ENCODE measurements around the gene KDM4F. TPM values are rescaled to one million over a fixed set of nuclear protein-coding genes. Genes with fewer than 3 reads are reported as not detected.

KDM4F gene
- total and polyA plus RNA-seq, 5 donors from 2014 or later, result not detected

DNA sequence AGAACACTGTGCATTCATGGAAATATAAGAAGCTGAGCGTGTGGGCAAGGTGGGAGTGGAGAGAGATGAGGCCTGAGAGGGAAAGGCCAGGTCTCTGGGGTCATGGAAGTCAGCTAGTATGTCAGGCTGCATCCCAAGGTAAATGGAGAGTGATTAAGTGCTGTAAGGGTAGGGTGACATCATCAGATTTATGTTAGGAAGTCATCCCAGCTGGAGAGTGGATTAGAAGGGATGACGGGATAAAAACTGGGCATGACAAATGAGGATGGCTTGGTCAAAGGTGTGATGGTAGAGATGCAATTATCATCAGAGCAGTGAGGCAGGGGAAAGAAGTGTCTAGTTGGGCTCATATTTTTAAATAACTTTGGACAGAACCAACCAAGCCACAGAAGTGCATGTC is 36.9 kb downstream of the KDM4F start:
- H3K4me3 Mint-ChIP-seq, result peak overlapping the region in 2 of 4 donors; percentile 64 to 66

DNA sequence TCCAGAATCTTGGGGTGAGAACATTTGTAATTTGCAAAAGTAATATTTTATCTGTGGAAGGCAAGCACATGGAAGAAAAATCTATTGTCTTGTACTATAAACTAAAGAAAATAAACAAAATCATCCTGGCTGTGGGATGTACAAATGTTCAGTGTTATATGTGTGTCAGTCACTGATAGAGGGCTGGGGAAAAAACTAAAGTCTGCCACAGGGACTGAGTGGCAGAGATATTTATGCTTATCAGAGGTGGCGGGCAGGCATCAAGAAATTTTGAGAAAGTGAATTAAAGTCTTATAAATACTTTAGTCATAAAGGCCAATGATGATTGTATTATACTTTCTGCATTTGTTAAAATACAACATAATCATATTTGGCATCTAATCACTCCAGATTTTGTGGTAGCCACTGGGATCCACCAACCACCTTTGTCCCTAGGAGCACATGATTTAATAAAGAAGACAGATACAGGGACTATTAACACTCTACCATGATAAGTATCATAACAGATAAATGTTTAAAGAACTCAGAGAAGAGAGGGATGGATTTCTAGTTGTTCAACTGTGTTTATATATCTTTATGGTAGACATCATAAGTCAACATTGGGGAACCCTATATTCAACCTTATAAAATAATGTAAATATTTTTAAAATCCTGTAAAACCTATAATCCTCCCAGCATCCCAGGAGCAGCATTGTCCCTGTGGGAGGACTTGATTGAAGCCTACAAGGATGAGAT is 37.8 kb downstream of the KDM4F start:
- Mint-ChIP-seq H3K9me3 (no peaks in the 10 kb centered on the region), H3K27me3 (peaks cover 4% of the 10 kb centered on the region), H3K27ac (peak overlapping the region in 1 of 3 donors; percentile 66), H3K4me1 (peaks cover 11 to 33% (median 28%) of the 10 kb centered on the region in 4 donors), H3K4me3 (peak overlapping the region in 3 of 4 donors; percentile 26 to 69 (median 66)), H3K36me3 (no peaks in the 10 kb centered on the region)
- Histone ChIP-seq H3K36me3 (ENCODE audit: control insufficient read depth, insufficient read depth, low read length) (no peaks in the 10 kb centered on the region), H3K4me1 (ENCODE audit: control insufficient read depth, insufficient read depth, low read length, poor library complexity, severe bottlenecking) (peaks cover 24% of the 10 kb centered on the region), H3K4me3 (ENCODE audit: low read depth, low read length) (no peak overlapping the region), H3K27me3 (ENCODE audit: control insufficient read depth, insufficient read depth, low read length) (no peaks in the 10 kb centered on the region), H3K27ac (ENCODE audit: insufficient read depth, low read length, poor library complexity, severe bottlenecking) (no peak overlapping the region), H3K9me3 (ENCODE audit: control insufficient read depth in 2 of 2, low read length in 2 of 2) (no peaks in the 10 kb centered on the region)
- DNase-seq (no peak), ATAC-seq (ENCODE audit: low read depth in 2 of 2) (no peak)

More for the DNA sequence above, 36.9 kb downstream of the KDM4F start:
- Mint-ChIP-seq H3K27ac (peak overlapping the region in 2 of 3 donors; percentile 48 to 80), H3K9me3 (no peaks in the 10 kb centered on the region), H3K27me3 (peaks cover 4% of the 10 kb centered on the region), H3K4me1 (peaks cover 11 to 25% (median 19%) of the 10 kb centered on the region in 4 donors), H3K36me3 (no peaks in the 10 kb centered on the region)
- Histone ChIP-seq H3K4me3 (ENCODE audit: low read depth, low read length) (no peak overlapping the region), H3K36me3 (ENCODE audit: control insufficient read depth, insufficient read depth, low read length) (no peaks in the 10 kb centered on the region), H3K27me3 (ENCODE audit: control insufficient read depth, insufficient read depth, low read length) (no peaks in the 10 kb centered on the region), H3K4me1 (ENCODE audit: control insufficient read depth, insufficient read depth, low read length, poor library complexity, severe bottlenecking) (peaks cover 22% of the 10 kb centered on the region), H3K9me3 (ENCODE audit: control insufficient read depth in 2 of 2, low read length in 2 of 2) (no peaks in the 10 kb centered on the region), H3K27ac (ENCODE audit: insufficient read depth, low read length, poor library complexity, severe bottlenecking) (no peak overlapping the region)
- DNase-seq, result no peak
- ATAC-seq (ENCODE audit: low read depth in 2 of 2), result no peak

DNA sequence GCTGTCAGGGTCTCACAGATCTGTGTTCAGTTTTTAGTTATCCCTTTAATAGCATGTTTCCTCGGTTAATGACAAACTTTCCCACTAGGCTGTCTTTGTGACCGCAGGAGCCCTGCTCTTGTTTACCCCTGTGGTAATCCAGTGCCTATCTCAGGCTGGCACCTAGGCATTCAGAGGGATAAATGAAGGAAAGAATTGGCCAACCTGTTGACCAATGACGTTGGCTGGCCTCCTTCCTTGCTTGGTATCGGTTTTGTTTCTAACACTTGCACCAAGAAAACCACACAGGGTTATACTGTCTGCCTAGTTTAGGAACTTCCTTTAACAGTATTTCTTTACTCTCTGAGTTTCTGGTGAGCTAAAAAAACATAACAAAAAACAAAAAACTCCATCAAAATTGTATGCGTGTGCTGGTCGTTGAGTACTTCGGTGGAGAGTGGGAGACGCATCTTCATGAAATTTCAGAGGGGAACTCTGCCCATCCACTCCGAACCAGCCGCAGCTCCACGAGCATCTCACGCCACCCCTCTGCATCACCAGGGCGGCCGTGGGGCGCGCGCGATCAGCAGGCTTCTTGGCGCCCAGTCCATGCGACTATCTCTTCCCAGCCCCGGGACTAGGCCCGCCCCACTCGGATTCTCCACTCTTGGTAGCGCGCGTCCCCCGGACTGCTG is 39.9 kb downstream of the KDM4F start:
- Mint-ChIP-seq H3K27ac (peak overlapping the region; percentile 96 to 98 (median 97)), H3K9me3 (peaks cover 0 to 2% (median 0%) of the 10 kb centered on the region in 7 donors), H3K36me3 (peaks cover 4% of the 10 kb centered on the region), H3K4me1 (peaks cover 17 to 51% (median 41%) of the 10 kb centered on the region in 4 donors), H3K27me3 (peaks cover 4% of the 10 kb centered on the region), H3K4me3 (peak overlapping the region; percentile 90 to 96 (median 92))
- no peaks in the 10 kb centered on the region for H3K36me3 ChIP-seq (ENCODE audit: control insufficient read depth, insufficient read depth, low read length)
- no peaks in the 10 kb centered on the region for H3K9me3 ChIP-seq (ENCODE audit: control insufficient read depth in 2 of 2, low read length in 2 of 2)
- peak overlapping the region; percentile 73 for H3K4me3 ChIP-seq (ENCODE audit: low read depth, low read length)
- peak in 1 of 3 donors; percentile 83 for DNase-seq
- H3K27me3 ChIP-seq (ENCODE audit: control insufficient read depth, insufficient read depth, low read length), result no peaks in the 10 kb centered on the region
- peak; percentile 60 to 64 for ATAC-seq (ENCODE audit: low read depth in 2 of 2)
- peak overlapping the region; percentile 83 for H3K27ac ChIP-seq (ENCODE audit: insufficient read depth, low read length, poor library complexity, severe bottlenecking)
- peaks cover 27% of the 10 kb centered on the region for H3K4me1 ChIP-seq (ENCODE audit: control insufficient read depth, insufficient read depth, low read length, poor library complexity, severe bottlenecking)

DNA sequence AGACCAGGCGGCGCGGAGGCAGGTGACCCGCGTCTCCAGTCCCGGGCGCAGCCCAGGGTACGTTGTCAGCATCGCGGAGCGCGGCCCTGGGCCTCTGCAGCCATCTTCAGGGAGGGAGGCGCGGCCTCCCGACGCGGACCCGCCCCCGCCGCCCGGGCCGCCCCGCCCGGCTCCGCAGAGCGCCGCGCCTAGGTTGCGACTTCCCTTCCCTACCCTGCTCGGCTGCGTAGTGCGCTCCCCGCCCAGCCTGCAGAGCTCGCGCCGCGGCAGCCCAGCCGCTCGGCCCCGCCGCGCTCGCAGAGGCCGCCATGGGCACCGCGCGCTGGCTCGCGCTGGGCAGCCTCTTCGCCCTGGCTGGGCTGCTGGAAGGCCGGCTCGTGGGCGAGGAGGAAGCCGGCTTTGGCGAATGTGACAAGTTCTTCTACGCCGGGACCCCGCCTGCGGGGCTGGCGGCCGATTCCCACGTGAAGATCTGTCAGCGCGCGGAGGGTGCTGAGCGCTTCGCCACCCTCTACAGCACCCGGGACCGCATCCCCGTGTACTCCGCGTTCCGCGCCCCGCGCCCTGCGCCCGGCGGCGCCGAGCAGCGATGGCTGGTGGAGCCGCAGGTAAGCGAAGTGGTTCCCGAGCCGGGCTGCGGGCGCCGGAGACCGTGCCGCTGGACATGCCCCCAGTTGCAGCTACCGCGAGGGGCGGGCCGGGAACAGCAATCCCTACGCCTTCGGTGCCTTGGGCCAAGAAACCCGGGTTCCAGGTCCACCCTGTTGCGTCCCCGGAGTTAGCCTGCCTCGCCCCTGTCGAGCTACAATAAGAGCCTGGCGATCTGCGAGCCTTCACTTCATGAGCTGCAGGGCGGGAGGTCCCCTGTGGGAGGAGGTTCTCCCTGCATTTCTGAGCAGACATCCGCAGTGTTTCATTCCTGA is 40.7 kb downstream of the KDM4F start, which contains the start of gene ENDOD1:
ENDOD1 (plus strand) TSS at position 227 of the 923 bp plus-strand sequence; CDS start at position 309, 82 bp downstream.
- Histone ChIP-seq H3K27me3 (ENCODE audit: control insufficient read depth, insufficient read depth, low read length) (no peaks in the 10 kb centered on the region), H3K4me3 (ENCODE audit: low read depth, low read length) (peak within 1 kb of the TSS; percentile 75), H3K36me3 (ENCODE audit: control insufficient read depth, insufficient read depth, low read length) (no peaks in the 10 kb centered on the region), H3K4me1 (ENCODE audit: control insufficient read depth, insufficient read depth, low read length, poor library complexity, severe bottlenecking) (peaks cover 27% of the 10 kb centered on the region), H3K9me3 (ENCODE audit: control insufficient read depth in 2 of 2, low read length in 2 of 2) (no peaks in the 10 kb centered on the region), H3K27ac (ENCODE audit: insufficient read depth, low read length, poor library complexity, severe bottlenecking) (peak within 1 kb of the TSS; percentile 83)
- Mint-ChIP-seq H3K27me3 (peaks cover 4% of the 10 kb centered on the region), H3K4me3 (peak within 1 kb of the TSS; percentile 90 to 96 (median 92)), H3K27ac (peak within 1 kb of the TSS; percentile 96 to 98 (median 97)), H3K4me1 (peaks cover 17 to 56% (median 41%) of the 10 kb centered on the region in 4 donors), H3K9me3 (peaks cover 0 to 2% (median 0%) of the 10 kb centered on the region in 7 donors), H3K36me3 (peaks cover 4% of the 10 kb centered on the region)
- DNase-seq (peak; percentile 79 to 91 (median 89)), ATAC-seq (ENCODE audit: low read depth in 2 of 2) (peak; percentile 95 to 96)

DNA sequence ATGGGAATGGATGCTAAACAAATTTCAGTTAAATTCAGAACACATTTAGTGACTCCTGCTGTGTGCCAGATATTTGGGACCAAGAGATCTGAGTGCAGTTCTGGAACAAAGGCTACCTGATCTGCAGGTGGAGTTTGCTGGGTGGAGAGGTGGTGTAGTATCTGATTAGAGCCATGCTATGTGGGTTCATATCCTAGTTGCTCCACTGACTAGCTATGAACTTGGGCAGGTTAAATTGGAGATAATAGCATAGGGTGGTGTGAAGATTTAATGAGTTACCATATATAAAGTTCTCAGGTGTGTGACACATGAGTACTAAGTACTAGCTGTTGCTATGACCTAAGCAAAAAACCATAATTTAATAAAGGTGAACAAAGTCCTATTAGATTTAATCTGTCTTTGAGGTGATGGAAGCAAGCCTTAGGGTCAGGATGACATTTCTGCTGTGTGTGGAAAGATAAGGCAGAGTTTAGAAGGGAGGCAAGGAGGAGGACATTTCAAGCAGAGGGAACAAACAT is 42.5 kb downstream of the KDM4F start:
- DNase-seq (no peak), ATAC-seq (ENCODE audit: low read depth in 2 of 2) (no peak)
- H3K36me3 Mint-ChIP-seq, result peaks cover 4% of the 10 kb centered on the region
- peaks cover 4% of the 10 kb centered on the region for H3K27me3 Mint-ChIP-seq
- H3K27ac Mint-ChIP-seq, result peak overlapping the region in 2 of 3 donors; percentile 5 to 22
- H3K9me3 ChIP-seq (ENCODE audit: control insufficient read depth in 2 of 2, low read length in 2 of 2), result no peaks in the 10 kb centered on the region
- peak overlapping the region; percentile 79 to 92 (median 90) for H3K4me3 Mint-ChIP-seq
- H3K4me3 ChIP-seq (ENCODE audit: low read depth, low read length), result no peak overlapping the region
- H3K27me3 ChIP-seq (ENCODE audit: control insufficient read depth, insufficient read depth, low read length), result no peaks in the 10 kb centered on the region
- H3K4me1 Mint-ChIP-seq, result peaks cover 25 to 70% (median 47%) of the 10 kb centered on the region in 4 donors
- peaks cover 36% of the 10 kb centered on the region for H3K4me1 ChIP-seq (ENCODE audit: control insufficient read depth, insufficient read depth, low read length, poor library complexity, severe bottlenecking)
- peaks cover 0 to 2% (median 0%) of the 10 kb centered on the region in 7 donors for H3K9me3 Mint-ChIP-seq
- no peaks in the 10 kb centered on the region for H3K36me3 ChIP-seq (ENCODE audit: control insufficient read depth, insufficient read depth, low read length)
- no peak overlapping the region for H3K27ac ChIP-seq (ENCODE audit: insufficient read depth, low read length, poor library complexity, severe bottlenecking)

DNA sequence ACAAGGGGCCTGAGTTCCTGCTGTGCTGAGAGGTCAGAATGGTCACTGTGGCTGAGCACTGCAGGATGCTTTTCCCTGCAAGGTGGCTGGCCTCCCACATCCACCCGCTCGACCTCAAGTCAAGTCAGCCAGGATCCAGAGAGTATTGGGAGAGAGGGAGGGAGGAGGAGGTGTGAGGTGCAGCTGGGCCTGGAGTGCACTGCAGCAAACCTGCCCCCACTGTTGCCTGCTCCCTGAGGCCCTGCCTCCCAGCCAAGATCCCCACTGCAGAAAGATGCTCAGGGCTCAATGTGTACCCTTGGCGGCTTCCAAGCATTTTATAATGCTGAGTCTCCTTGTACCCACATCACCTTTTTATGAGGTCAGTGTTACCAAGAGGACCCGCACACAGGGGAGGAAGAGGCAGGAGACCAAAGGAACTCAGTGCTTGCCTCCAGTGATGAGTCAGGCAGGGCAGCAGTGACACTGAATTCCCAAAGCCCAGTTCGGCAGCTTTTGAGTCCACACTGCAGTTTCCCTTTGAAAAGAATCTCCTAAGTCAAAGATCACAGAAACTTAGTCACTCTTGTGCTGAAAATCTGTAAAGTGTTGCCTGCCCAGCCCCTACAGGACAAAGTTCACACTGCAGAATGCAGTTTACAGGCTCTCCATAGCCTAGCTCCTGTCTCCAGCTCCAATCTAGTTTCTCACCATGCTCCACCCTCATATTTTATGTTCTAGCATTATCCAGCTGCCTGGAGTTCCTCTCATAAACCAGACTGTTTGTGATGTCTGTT is 43.5 kb downstream of the KDM4F start:
- no peak overlapping the region for H3K27ac ChIP-seq (ENCODE audit: insufficient read depth, low read length, poor library complexity, severe bottlenecking)
- Mint-ChIP-seq H3K27ac (peak overlapping the region in 1 of 3 donors; percentile 33), H3K4me3 (peak overlapping the region in 3 of 4 donors; percentile 10 to 92 (median 57)), H3K27me3 (no peaks in the 10 kb centered on the region), H3K9me3 (peaks cover 0 to 2% (median 0%) of the 10 kb centered on the region in 7 donors), H3K36me3 (peaks cover 10% of the 10 kb centered on the region), H3K4me1 (peaks cover 25 to 79% (median 53%) of the 10 kb centered on the region in 4 donors)
- H3K4me1 ChIP-seq (ENCODE audit: control insufficient read depth, insufficient read depth, low read length, poor library complexity, severe bottlenecking), result peaks cover 36% of the 10 kb centered on the region
- no peak overlapping the region for H3K4me3 ChIP-seq (ENCODE audit: low read depth, low read length)
- H3K36me3 ChIP-seq (ENCODE audit: control insufficient read depth, insufficient read depth, low read length), result no peaks in the 10 kb centered on the region
- peak in 2 of 3 donors; percentile 26 to 54 for DNase-seq
- H3K9me3 ChIP-seq (ENCODE audit: control insufficient read depth in 2 of 2, low read length in 2 of 2), result no peaks in the 10 kb centered on the region
- H3K27me3 ChIP-seq (ENCODE audit: control insufficient read depth, insufficient read depth, low read length), result no peaks in the 10 kb centered on the region
- ATAC-seq (ENCODE audit: low read depth in 2 of 2), result no peak
